Astrocyte (in vitro differentiated cells and primary cell): Measurements from ENCODE around the gene PRTG. TPM values are rescaled to one million over a fixed set of nuclear protein-coding genes. Genes with fewer than 3 reads are reported as not detected.
"Not testable (repeated sequence)": the region's sequence is repeated elsewhere in the genome, so short reads cannot be mapped to it uniquely, and the experiment has no call there.

ENCODE experiments used
- DNase-seq: peaks from one replicate; pipeline ENCODE4 v3.0.0-alpha.2; 2010; ENCODE audit warnings: low read depth
- FAIRE-seq: peaks from 2 replicates; lab custom pipeline; 2011; peaks lifted over from hg19 to GRCh38; lab: Jason Lieb, UNC
- H2AFZ ChIP-seq: 2 replicates; pipeline ENCODE4 v1.6.0; 2012; ENCODE audit warnings: low read depth, low read length, inconsistent platforms
- H3K27ac ChIP-seq: 2 replicates; pipeline ENCODE4 v1.5.1; 2011; ENCODE audit warnings: low read depth, low read length, inconsistent platforms
- H3K27me3 ChIP-seq: 2 replicates; pipeline ENCODE4 v1.6.0; 2011; ENCODE audit warnings: low read length, inconsistent platforms; ENCODE audit not compliant: insufficient read depth
- H3K36me3 ChIP-seq: 2 replicates; pipeline ENCODE4 v1.5.1; 2011; ENCODE audit warnings: low read length, inconsistent platforms; ENCODE audit not compliant: insufficient read depth
- H3K4me1 ChIP-seq: 2 replicates; pipeline ENCODE4 v1.5.1; 2011; ENCODE audit warnings: low read length, inconsistent platforms; ENCODE audit not compliant: insufficient read depth
- H3K4me2 ChIP-seq: 2 replicates; pipeline ENCODE4 v1.6.0; 2012; ENCODE audit warnings: low read length, inconsistent platforms
- H3K4me3 ChIP-seq: 2 replicates; pipeline ENCODE4 v1.5.1; 2011; ENCODE audit warnings: low read depth, mild to moderate bottlenecking, low read length, inconsistent platforms; ENCODE audit not compliant: insufficient read depth
- H3K79me2 ChIP-seq: 2 replicates; pipeline ENCODE4 v1.6.0; 2012; ENCODE audit warnings: mild to moderate bottlenecking, low read length, inconsistent platforms; ENCODE audit not compliant: insufficient read depth
- H3K9ac ChIP-seq: 2 replicates; pipeline ENCODE4 v1.6.0; 2012; ENCODE audit warnings: mild to moderate bottlenecking, low read length, inconsistent platforms
- H3K9me3 ChIP-seq: 2 replicates; pipeline ENCODE4 v1.5.1; 2012; ENCODE audit warnings: low read depth, mild to moderate bottlenecking, low read length, inconsistent platforms; ENCODE audit not compliant: insufficient read depth
- H4K20me1 ChIP-seq: 2 replicates; pipeline ENCODE4 v1.6.0; 2012; ENCODE audit warnings: low read length, inconsistent platforms; ENCODE audit not compliant: insufficient read depth
- H3K27ac Mint-ChIP-seq: one replicate; pipeline ENCODE4 v1.8.0; 2021; ENCODE audit warnings: mild to moderate bottlenecking, mixed read lengths; ENCODE audit not compliant: unreplicated experiment
- H3K27me3 Mint-ChIP-seq: one replicate; pipeline ENCODE4 v1.8.0; 2021; ENCODE audit warnings: low read depth, mixed read lengths; ENCODE audit not compliant: unreplicated experiment
- H3K36me3 Mint-ChIP-seq: one replicate; pipeline ENCODE4 v1.8.0; 2021; ENCODE audit warnings: low read depth, mixed read lengths; ENCODE audit not compliant: unreplicated experiment
- H3K4me1 Mint-ChIP-seq: one replicate; pipeline ENCODE4 v1.8.0; 2021; ENCODE audit warnings: low read depth, mixed read lengths; ENCODE audit not compliant: unreplicated experiment
- H3K4me3 Mint-ChIP-seq: one replicate; pipeline ENCODE4 v1.8.0; 2021; ENCODE audit warnings: mild to moderate bottlenecking, moderate library complexity, mixed read lengths; ENCODE audit not compliant: unreplicated experiment
- H3K9me3 Mint-ChIP-seq: one replicate; pipeline ENCODE4 v1.8.0; 2021; ENCODE audit warnings: mild to moderate bottlenecking, mixed read lengths; ENCODE audit not compliant: unreplicated experiment
- CTCF ChIP-seq: IDR thresholded peaks from 2 replicates; pipeline ENCODE4 v1.5.1; 2011; ENCODE audit warnings: low read depth, mild to moderate bottlenecking, inconsistent platforms, low read length, moderate library complexity; ENCODE audit not compliant: insufficient read depth
- EZH2 ChIP-seq: IDR thresholded peaks from 2 replicates; pipeline ENCODE4 v1.6.1; 2012; ENCODE audit warnings: mild to moderate bottlenecking, low read length, inconsistent platforms; ENCODE audit not compliant: insufficient read depth
- total RNA-seq: library from RNA; stranded (reverse); gene quantifications from 2 replicates; pipeline ENCODE4 v1.2.1, GENCODE V29; 2021

Gene PRTG
- total RNA-seq, 1 donor from 2014 or later, result 39.4 TPM

GRCh38 chr15:55789066-55789660 lies 46.2 kb upstream of the PRTG start:
- no peak overlapping the region for H3K4me3 ChIP-seq
- Mint-ChIP-seq H3K4me1 (peaks cover 13% of the 10 kb centered on the region), H3K4me3 (no peak overlapping the region), H3K36me3 (no peaks in the 10 kb centered on the region), H3K27me3 (no peaks in the 10 kb centered on the region), H3K9me3 (peaks cover 11% of the 10 kb centered on the region), H3K27ac (no peak overlapping the region)
- no peaks in the 10 kb centered on the region for H3K36me3 ChIP-seq
- no peak overlapping the region for H3K9ac ChIP-seq
- no peaks in the 10 kb centered on the region for H4K20me1 ChIP-seq
- H3K4me2 ChIP-seq, result no peak overlapping the region
- FAIRE-seq (no peak), DNase-seq (no peak)
- H3K4me1 ChIP-seq, result peaks cover 10% of the 10 kb centered on the region
- no peak for TF ChIP-seq EZH2
- peak; percentile 16 for TF ChIP-seq CTCF
- H2AFZ ChIP-seq, result no peak overlapping the region
- no peaks in the 10 kb centered on the region for H3K79me2 ChIP-seq
- H3K27ac ChIP-seq, result no peak overlapping the region
- H3K27me3 ChIP-seq, result no peaks in the 10 kb centered on the region
- H3K9me3 ChIP-seq, result no peaks in the 10 kb centered on the region

- Histone ChIP-seq H3K4me3 (no peak overlapping the region), H3K9me3 (no peaks in the 10 kb centered on the region), H3K27ac (no peak overlapping the region), H4K20me1 (no peaks in the 10 kb centered on the region), H3K79me2 (no peaks in the 10 kb centered on the region), H3K4me2 (no peak overlapping the region), H3K27me3 (no peaks in the 10 kb centered on the region), H3K9ac (no peak overlapping the region), H3K4me1 (peaks cover 2% of the 10 kb centered on the region), H3K36me3 (no peaks in the 10 kb centered on the region), H2AFZ (no peak overlapping the region)
- Mint-ChIP-seq H3K27ac (no peak overlapping the region), H3K27me3 (no peaks in the 10 kb centered on the region), H3K4me1 (peaks cover 4% of the 10 kb centered on the region), H3K9me3 (peaks cover 8% of the 10 kb centered on the region), H3K4me3 (no peak overlapping the region), H3K36me3 (no peaks in the 10 kb centered on the region)
- FAIRE-seq (no peak), DNase-seq (no peak)
- TF ChIP-seq EZH2 (no peak), CTCF (no peak)
Measured at GRCh38 chr15:55786341-55786740, 43.4 kb upstream of the PRTG start.

GRCh38 chr15:55785593-55785992 lies 42.6 kb upstream of the PRTG start:
- FAIRE-seq, H3K36me3 ChIP-seq, H3K79me2 ChIP-seq, H2AFZ ChIP-seq, H3K27me3 Mint-ChIP-seq, H3K36me3 Mint-ChIP-seq, H3K9me3 Mint-ChIP-seq, H3K9me3 ChIP-seq, H3K4me3 ChIP-seq, H3K4me2 ChIP-seq, H3K4me1 Mint-ChIP-seq, H3K27ac ChIP-seq, H3K27ac Mint-ChIP-seq, H4K20me1 ChIP-seq, DNase-seq, H3K4me3 Mint-ChIP-seq, H3K9ac ChIP-seq, H3K27me3 ChIP-seq, H3K4me1 ChIP-seq: not testable (repeated sequence)
